Neural progenitor cell (in vitro differentiated cells): ENCODE measurements around the gene TNFRSF8. TPM values are rescaled to one million over a fixed set of nuclear protein-coding genes. Genes with fewer than 3 reads are reported as not detected.
A peak's percentile ranks its signal among the peaks of the same experiment; 100 is the strongest.

Experiments used
- DNase-seq: peaks from one replicate; pipeline ENCODE4 v3.0.0-alpha.2; 2016; ENCODE audit warnings: low spot score
- H2AFZ ChIP-seq: fragments of 200-600 bp; sonication (generic); replicated peaks from 2 replicates; pipeline ENCODE4 v1.6.1; 2016; ENCODE audit warnings: antibody characterized with exemption
- H3F3A ChIP-seq: fragments of 200-600 bp; sonication (generic); 2 replicates; pipeline ENCODE4 v1.6.1; 2016; ENCODE audit warnings: antibody characterized with exemption, low read depth
- H3K27ac ChIP-seq: fragments of 200-600 bp; sonication (generic); 2 replicates; pipeline ENCODE4 v1.5.1; 2016; ENCODE audit warnings: mild to moderate bottlenecking
- H3K27me3 ChIP-seq: fragments of 200-600 bp; sonication (generic); 2 replicates; pipeline ENCODE4 v1.6.1; 2016; ENCODE audit warnings: mild to moderate bottlenecking, moderate library complexity
- H3K36me3 ChIP-seq: fragments of 200-600 bp; sonication (generic); 2 replicates; pipeline ENCODE4 v1.5.1; 2016
- H3K4me1 ChIP-seq: fragments of 200-600 bp; sonication (generic); 2 replicates; pipeline ENCODE4 v1.6.1; 2016; ENCODE audit warnings: mixed run types
- H3K4me2 ChIP-seq: fragments of 200-600 bp; sonication (generic); 2 replicates; pipeline ENCODE4 v1.6.1; 2016
- H3K4me3 ChIP-seq: fragments of 200-600 bp; sonication (generic); 2 replicates; pipeline ENCODE4 v1.5.1; 2016
- H3K79me2 ChIP-seq: fragments of 200-600 bp; sonication (generic); 2 replicates; pipeline ENCODE4 v1.6.1; 2016; ENCODE audit warnings: low read depth
- H3K9ac ChIP-seq: fragments of 200-600 bp; sonication (generic); 2 replicates; pipeline ENCODE4 v1.6.1; 2016
- H3K9me3 ChIP-seq: fragments of 200-600 bp; sonication (generic); 2 replicates; pipeline ENCODE4 v1.5.1; 2016; ENCODE audit warnings: low read depth
- H4K20me1 ChIP-seq: fragments of 200-600 bp; sonication (generic); 2 replicates; pipeline ENCODE4 v1.6.1; 2016; ENCODE audit warnings: low read depth
- H3K27ac Mint-ChIP-seq: 3 replicates; pipeline ENCODE4 v1.8.0; 2021; ENCODE audit warnings: mixed read lengths
- H3K27me3 Mint-ChIP-seq: 2 replicates; pipeline ENCODE4 v1.8.0; 2022; ENCODE audit warnings: low read depth, mild to moderate bottlenecking, inconsistent platforms, moderate library complexity, mixed read lengths; ENCODE audit not compliant: insufficient read depth
- H3K36me3 Mint-ChIP-seq: 3 replicates; pipeline ENCODE4 v1.8.0; 2021; ENCODE audit warnings: mixed read lengths
- H3K4me1 Mint-ChIP-seq: 3 replicates; pipeline ENCODE4 v1.8.0; 2021; ENCODE audit warnings: mixed read lengths
- H3K4me3 Mint-ChIP-seq: 3 replicates; pipeline ENCODE4 v1.8.0; 2021; ENCODE audit warnings: mild to moderate bottlenecking, moderate library complexity, mixed read lengths
- H3K9me3 Mint-ChIP-seq: 3 replicates; pipeline ENCODE4 v1.8.0; 2020; ENCODE audit warnings: mixed read lengths
- EZH2 ChIP-seq: fragments of 200-600 bp; sonication (generic); IDR thresholded peaks from 2 replicates; pipeline ENCODE4 v1.6.1; 2017; ENCODE audit warnings: antibody characterized with exemption, mild to moderate bottlenecking, moderate library complexity
- EZH2phosphoT487 ChIP-seq: fragments of 200-600 bp; sonication (generic); IDR thresholded peaks from 2 replicates; pipeline ENCODE4 v1.6.1; 2017; ENCODE audit warnings: antibody characterized with exemption
- microRNA-seq: library from miRNA; unstranded; fragments of <30 nt; microRNA quantifications from one replicate; pipeline ENCODE4, GENCODE V29; 2016
- small RNA-seq: library from RNA; depleted of rRNA; stranded (forward); fragments of <200 nt; gene quantifications from one replicate; pipeline ENCODE3, GENCODE V24; 2015
- total RNA-seq: library from RNA; depleted of rRNA; stranded (reverse); fragments of >200 nt; gene quantifications from 2 replicates; pipeline ENCODE4 v1.2.3, GENCODE V29; 2015; ENCODE audit warnings: low replicate concordance
- TF ChIP-seq, protein P1 (sequence below): fragments of 200-600 bp; sonication (generic); IDR thresholded peaks from 2 replicates; pipeline ENCODE4 v1.5.1; 2017; ENCODE audit warnings: antibody characterized with exemption, mild to moderate bottlenecking

Gene TNFRSF8
- total RNA-seq, 1 donor from 2014 or later, result not detected

DNA sequence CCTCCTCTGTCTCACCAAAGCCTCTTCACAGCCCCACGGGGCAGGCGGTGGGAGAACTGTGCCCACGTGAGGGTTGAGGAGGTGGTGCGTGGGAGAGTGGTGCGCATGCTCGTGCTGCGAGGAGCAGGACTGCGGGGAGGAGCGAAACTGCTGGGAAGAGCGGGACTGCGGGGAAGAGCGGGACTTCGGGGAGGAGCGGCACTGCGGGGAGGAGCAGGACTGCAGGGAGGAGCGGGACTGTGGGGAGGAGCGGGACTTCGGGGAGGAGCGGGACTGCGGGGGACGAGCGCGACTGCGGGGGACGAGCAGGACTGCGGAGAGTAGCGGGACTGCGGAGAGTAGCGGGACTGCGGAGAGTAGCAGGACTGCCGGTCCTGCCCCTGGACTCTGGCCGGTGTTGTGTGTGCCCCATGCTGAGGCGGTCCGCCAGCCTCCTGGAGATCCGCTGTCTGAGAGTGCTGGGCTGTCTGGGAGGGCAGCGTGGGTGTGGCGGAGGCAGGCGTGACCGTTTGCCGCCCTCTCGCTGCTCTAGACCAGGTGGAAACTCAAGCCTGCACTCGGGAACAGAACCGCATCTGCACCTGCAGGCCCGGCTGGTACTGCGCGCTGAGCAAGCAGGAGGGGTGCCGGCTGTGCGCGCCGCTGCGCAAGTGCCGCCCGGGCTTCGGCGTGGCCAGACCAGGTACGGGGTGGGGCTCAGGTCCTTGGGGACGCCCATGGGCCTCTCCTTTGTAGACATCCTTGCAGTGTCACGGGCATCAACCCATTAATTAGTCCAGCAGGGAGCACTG is 128.3 kb downstream of the TNFRSF8 start:
- Mint-ChIP-seq H3K27ac (peak overlapping the region; percentile 87), H3K4me3 (no peak overlapping the region), H3K4me1 (peaks cover 26% of the 10 kb centered on the region), H3K9me3 (no peaks in the 10 kb centered on the region), H3K36me3 (no peaks in the 10 kb centered on the region), H3K27me3 (peaks cover 10% of the 10 kb centered on the region)
- TF ChIP-seq, protein P1, sequence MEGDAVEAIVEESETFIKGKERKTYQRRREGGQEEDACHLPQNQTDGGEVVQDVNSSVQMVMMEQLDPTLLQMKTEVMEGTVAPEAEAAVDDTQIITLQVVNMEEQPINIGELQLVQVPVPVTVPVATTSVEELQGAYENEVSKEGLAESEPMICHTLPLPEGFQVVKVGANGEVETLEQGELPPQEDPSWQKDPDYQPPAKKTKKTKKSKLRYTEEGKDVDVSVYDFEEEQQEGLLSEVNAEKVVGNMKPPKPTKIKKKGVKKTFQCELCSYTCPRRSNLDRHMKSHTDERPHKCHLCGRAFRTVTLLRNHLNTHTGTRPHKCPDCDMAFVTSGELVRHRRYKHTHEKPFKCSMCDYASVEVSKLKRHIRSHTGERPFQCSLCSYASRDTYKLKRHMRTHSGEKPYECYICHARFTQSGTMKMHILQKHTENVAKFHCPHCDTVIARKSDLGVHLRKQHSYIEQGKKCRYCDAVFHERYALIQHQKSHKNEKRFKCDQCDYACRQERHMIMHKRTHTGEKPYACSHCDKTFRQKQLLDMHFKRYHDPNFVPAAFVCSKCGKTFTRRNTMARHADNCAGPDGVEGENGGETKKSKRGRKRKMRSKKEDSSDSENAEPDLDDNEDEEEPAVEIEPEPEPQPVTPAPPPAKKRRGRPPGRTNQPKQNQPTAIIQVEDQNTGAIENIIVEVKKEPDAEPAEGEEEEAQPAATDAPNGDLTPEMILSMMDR, result no peak
- TF ChIP-seq EZH2phosphoT487, result no peak
- no peak for TF ChIP-seq EZH2
- DNase-seq, result no peak
- Histone ChIP-seq H3K4me2 (no peak overlapping the region), H3K79me2 (no peaks in the 10 kb centered on the region), H3K27me3 (no peaks in the 10 kb centered on the region), H3K9ac (no peak overlapping the region), H3F3A (no peaks in the 10 kb centered on the region), H2AFZ (no peak overlapping the region), H3K4me1 (peaks cover 2% of the 10 kb centered on the region), H3K9me3 (no peaks in the 10 kb centered on the region), H3K4me3 (no peak overlapping the region), H4K20me1 (no peaks in the 10 kb centered on the region), H3K36me3 (no peaks in the 10 kb centered on the region), H3K27ac (no peak overlapping the region)

Small RNA genes lying within 50 kb of the gene (microRNA-seq; reads per million reads assigned to microRNA genes)
- not detected for gene MIR4632
- not detected for gene MIR6729
- not detected for gene MIR7846

Small RNA genes lying within 50 kb of the gene (small RNA-seq; reads per million reads assigned to genes)
- gene AL096840.1, result not detected
- gene MIR4632, result not detected
- gene MIR6729, result not detected
- not detected for gene RF00019
- gene RN7SL649P, result not detected
- gene RNU6-777P, result not detected
- gene RPL23AP89, result not detected

Other genes with a start within 250 kb of the TNFRSF8 start
- gene NPPA, start 215.5 kb upstream of the TNFRSF8 start, total RNA-seq, result not detected in 2 replicates
- gene NPPB, start 204.4 kb upstream of the TNFRSF8 start, total RNA-seq, result not detected in 2 replicates
- 17.3 and 51.9 TPM in 2 replicates for gene KIAA2013, start 136.9 kb upstream of the TNFRSF8 start, total RNA-seq
- 27.2 and 73.5 TPM in 2 replicates for gene PLOD1, start 128.6 kb upstream of the TNFRSF8 start, total RNA-seq
- gene MFN2, start 82.9 kb upstream of the TNFRSF8 start, total RNA-seq, result 29.6 and 41.9 TPM in 2 replicates
- 26.3 and 83.4 TPM in 2 replicates for gene MIIP, start 43.8 kb upstream of the TNFRSF8 start, total RNA-seq
- 0.04 and 0.22 TPM in 2 replicates for gene TNFRSF1B, start 103.7 kb downstream of the TNFRSF8 start, total RNA-seq
- 15.1 and 16.4 TPM in 2 replicates for gene VPS13D, start 166.7 kb downstream of the TNFRSF8 start, total RNA-seq